Thyroid gland (tissue), 4 donors: ENCODE data around the gene SRP68. TPM values are rescaled to one million over a fixed set of nuclear protein-coding genes. Genes with fewer than 3 reads are reported as not detected.
A peak's percentile ranks its signal among the peaks of the same experiment; 100 is the strongest.

ENCODE experiments used
- DNase-seq, 2 donors: peaks; one replicate each; pipeline ENCODE4 v3.0.0-alpha.2; 2019
- H3K27ac ChIP-seq, 3 donors: fragments of 200-600 bp; sonication (generic); 1 replicate in 2 of 3; 2 replicates in 1 of 3; pipeline ENCODE4 v1.5.1; 2016 to 2019; ENCODE audit warnings: mild to moderate bottlenecking in 1 of 3, moderate library complexity in 1 of 3
- H3K27me3 ChIP-seq: fragments of 200-600 bp; sonication (generic); one replicate; pipeline ENCODE4 v1.5.1; 2019
- H3K36me3 ChIP-seq, 2 donors: fragments of 200-600 bp; sonication (generic); one replicate each; pipeline ENCODE4 v1.5.1; 2016 to 2019
- H3K4me1 ChIP-seq, 2 donors: fragments of 200-600 bp; sonication (generic); one replicate each; pipeline ENCODE4 v1.5.1; 2017 to 2019
- H3K4me3 ChIP-seq, 3 donors: fragments of 200-600 bp; sonication (generic); replicated peaks in 1 of 3; 1 replicate in 2 of 3; 2 replicates in 1 of 3; pipeline ENCODE4 v1.5.1; 2016; ENCODE audit warnings: mild to moderate bottlenecking in 1 of 3
- H3K9me3 ChIP-seq: fragments of 200-600 bp; sonication (generic); one replicate; pipeline ENCODE4 v1.5.1; 2017
- POLR2A ChIP-seq, 2 donors: fragments of 450-650 bp; IDR thresholded peaks; one replicate each; pipeline ENCODE4 v1.6.1; 2017; ENCODE audit warnings: antibody characterized with exemption in 2 of 2, mild to moderate bottlenecking in 2 of 2, moderate library complexity in 1 of 2
- WGBS, 2 donors: methylation state at CpG; one replicate each; pipeline ENCODE4 v1.1.5; 2017; 5-methylcytosine and 5-hydroxymethylcytosine counted together
- intact Hi-C: fragments of 100-400 bp; cut with DNase I; formaldehyde crosslinking; loops from one replicate; pipeline ENCODE4 v1.15.1; 2023
- total RNA-seq, 4 donors: library from RNA; depleted of rRNA; stranded (reverse); fragments of >200 nt; gene quantifications; one replicate each; pipeline ENCODE4 v1.2.3, GENCODE V29; 2016
- TF ChIP-seq, protein P1 (sequence below), 6 experiments: fragments of 200-600 bp in 3 of 6; fragments of 450-650 bp in 3 of 6; sonication (generic) in 3 of 6; IDR thresholded peaks; one replicate each; pipeline ENCODE4 v1.5.1; 2016 to 2019; ENCODE audit warnings: antibody characterized with exemption in 6 of 6, mild to moderate bottlenecking in 2 of 6, inconsistent platforms in 1 of 6, moderate library complexity in 1 of 6

Gene SRP68
- total RNA-seq, 4 donors from 2014 or later, result 48.2 to 67.0 (median 54.5) TPM

DNA sequence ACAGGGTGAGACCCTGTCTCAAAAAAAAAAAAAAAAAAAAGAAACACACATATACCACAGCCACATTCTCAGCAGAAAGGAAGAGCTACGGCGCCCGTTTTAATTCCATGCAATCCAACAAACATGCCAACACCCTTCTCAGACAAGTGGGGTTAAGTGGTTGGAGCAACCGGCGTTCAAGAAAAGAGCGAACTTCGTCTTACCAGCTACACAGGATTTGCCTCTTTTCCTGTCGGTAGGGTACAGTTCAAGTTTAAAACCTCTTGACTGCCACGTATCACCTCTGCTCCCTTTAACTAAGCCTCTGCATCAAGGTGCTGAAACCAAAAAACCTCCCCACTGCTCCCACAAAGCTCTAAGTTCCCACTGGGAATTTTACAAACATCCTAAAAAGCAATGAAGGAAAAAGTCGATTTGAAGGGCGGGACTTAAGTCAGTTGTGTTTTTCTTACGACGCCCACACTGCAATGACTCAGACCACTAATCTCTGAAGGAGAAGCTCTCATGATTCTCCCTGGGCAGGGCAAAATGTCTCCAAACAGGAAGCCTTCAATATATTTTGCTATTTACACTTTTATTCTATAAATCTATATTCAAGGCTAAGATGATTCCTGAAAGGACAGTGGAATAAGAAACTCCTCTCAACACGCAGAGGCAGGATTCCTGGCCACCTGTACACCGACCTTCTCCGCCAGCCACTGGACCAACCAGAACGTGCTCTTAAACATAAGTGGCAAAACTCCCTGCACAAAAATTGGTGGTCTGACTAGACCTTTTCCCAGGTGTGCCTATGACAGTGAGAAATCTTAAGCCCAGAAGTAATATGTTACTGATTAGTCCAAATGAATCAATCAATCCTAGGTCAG is 18.8 kb downstream of the SRP68 start:
- WGBS, 2 donors, result 34 to 45% methylated on average over 17 of the region's 17 CpGs
- H3K4me3 ChIP-seq, result peak overlapping the region in 1 of 3 donors; percentile 10
- TF ChIP-seq, protein P1, sequence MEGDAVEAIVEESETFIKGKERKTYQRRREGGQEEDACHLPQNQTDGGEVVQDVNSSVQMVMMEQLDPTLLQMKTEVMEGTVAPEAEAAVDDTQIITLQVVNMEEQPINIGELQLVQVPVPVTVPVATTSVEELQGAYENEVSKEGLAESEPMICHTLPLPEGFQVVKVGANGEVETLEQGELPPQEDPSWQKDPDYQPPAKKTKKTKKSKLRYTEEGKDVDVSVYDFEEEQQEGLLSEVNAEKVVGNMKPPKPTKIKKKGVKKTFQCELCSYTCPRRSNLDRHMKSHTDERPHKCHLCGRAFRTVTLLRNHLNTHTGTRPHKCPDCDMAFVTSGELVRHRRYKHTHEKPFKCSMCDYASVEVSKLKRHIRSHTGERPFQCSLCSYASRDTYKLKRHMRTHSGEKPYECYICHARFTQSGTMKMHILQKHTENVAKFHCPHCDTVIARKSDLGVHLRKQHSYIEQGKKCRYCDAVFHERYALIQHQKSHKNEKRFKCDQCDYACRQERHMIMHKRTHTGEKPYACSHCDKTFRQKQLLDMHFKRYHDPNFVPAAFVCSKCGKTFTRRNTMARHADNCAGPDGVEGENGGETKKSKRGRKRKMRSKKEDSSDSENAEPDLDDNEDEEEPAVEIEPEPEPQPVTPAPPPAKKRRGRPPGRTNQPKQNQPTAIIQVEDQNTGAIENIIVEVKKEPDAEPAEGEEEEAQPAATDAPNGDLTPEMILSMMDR (IDR thresholded peaks at IDR 0.05), result no peak
- peak; percentile 68 to 77 for DNase-seq
- no peaks in the 10 kb centered on the region for H3K27me3 ChIP-seq
- peaks cover 42 to 54% of the 10 kb centered on the region in 2 donors for H3K36me3 ChIP-seq
- peak overlapping the region; percentile 78 to 96 (median 92) for H3K27ac ChIP-seq
- peaks cover 44 to 49% of the 10 kb centered on the region in 2 donors for H3K4me1 ChIP-seq
- H3K9me3 ChIP-seq, result no peaks in the 10 kb centered on the region
- intact Hi-C loops, result no loop called here

DNA sequence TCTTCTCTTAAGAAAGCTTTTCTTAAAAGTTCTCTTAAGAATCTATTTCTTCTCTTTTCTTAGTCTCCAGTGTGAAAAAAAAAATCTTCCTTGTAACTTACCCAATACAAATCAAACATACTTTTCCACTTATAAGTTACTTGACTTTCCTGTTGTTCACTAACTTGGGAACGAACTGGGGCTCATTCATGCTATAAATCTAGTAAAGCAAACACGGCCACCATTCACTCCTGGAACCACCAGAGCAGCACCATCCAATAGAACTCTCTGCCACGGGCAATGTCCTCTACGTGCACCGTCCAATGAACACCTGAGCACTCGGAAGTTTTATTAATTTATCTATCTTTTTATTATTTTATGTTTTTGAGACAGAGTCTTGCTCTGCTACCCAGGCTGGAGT is 20.8 kb downstream of the SRP68 start:
- Histone ChIP-seq H3K4me3 (no peak overlapping the region), H3K4me1 (peaks cover 44 to 49% of the 10 kb centered on the region in 2 donors), H3K9me3 (no peaks in the 10 kb centered on the region), H3K36me3 (peaks cover 41 to 54% of the 10 kb centered on the region in 2 donors), H3K27me3 (no peaks in the 10 kb centered on the region), H3K27ac (peak overlapping the region; percentile 92 to 96 (median 93))
- intact Hi-C loops, result no loop called here
- DNase-seq, result peak; percentile 52 to 62
- 36 to 49% methylated on average over 6 of the region's 6 CpGs for WGBS, 2 donors
- TF ChIP-seq POLR2A (IDR thresholded peaks at IDR 0.05), result no peak
- TF ChIP-seq, protein P1 (IDR thresholded peaks at IDR 0.05), result no peak

DNA sequence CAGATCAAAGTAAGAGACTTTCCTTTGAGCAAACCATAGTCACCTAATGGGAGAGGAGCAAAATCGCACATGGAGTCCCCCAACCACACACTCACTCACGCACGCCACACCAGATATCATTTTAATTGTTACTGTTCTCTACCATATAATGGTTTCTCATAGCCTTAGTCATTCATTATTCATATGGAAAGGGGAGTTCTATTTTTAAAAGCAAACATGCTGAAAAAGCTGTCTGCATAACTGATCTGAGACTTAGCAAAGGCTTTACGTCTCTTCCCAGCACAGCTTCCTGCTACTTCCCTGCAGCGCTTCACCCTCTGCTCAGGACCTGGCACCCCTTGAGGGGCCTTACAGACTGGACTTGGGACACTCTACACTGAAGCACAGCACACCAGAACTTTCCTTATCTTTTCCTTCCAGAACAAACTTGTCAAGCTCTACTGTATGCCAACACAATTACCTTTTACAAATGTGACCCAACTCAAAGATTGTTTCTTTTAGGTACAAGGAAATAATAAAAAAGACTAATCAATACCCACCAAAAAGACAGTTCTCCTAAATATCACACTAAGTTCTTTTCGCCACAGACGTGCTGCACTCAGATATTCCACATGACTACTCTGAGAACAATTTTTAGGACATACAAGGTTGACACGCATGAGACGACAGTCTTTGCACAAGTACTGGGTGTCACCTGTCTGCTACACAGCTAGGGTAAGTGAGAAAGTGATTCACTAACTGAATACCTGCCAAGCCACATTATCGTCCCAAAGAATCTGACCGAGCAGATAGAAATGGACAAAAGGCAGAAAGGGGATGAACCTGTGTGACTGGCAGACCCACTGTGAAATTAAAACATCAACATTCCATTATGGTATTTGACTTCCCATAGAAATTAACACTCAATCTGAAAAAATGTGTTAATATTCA is 21.5 kb downstream of the SRP68 start:
- Histone ChIP-seq H3K4me1 (peaks cover 44 to 49% of the 10 kb centered on the region in 2 donors), H3K36me3 (peaks cover 40 to 54% of the 10 kb centered on the region in 2 donors), H3K4me3 (no peak overlapping the region), H3K27me3 (no peaks in the 10 kb centered on the region), H3K27ac (peak overlapping the region; percentile 92 to 96 (median 93)), H3K9me3 (no peaks in the 10 kb centered on the region)
- peak in 1 of 2 donors; percentile 42 for TF ChIP-seq POLR2A (IDR thresholded peaks at IDR 0.05)
- TF ChIP-seq, protein P1 (IDR thresholded peaks at IDR 0.05), result no peak
- intact Hi-C loops, result no loop called here
- peak; percentile 70 to 73 for DNase-seq
- 55 to 66% methylated on average over 11 of the region's 11 CpGs for WGBS, 2 donors

DNA sequence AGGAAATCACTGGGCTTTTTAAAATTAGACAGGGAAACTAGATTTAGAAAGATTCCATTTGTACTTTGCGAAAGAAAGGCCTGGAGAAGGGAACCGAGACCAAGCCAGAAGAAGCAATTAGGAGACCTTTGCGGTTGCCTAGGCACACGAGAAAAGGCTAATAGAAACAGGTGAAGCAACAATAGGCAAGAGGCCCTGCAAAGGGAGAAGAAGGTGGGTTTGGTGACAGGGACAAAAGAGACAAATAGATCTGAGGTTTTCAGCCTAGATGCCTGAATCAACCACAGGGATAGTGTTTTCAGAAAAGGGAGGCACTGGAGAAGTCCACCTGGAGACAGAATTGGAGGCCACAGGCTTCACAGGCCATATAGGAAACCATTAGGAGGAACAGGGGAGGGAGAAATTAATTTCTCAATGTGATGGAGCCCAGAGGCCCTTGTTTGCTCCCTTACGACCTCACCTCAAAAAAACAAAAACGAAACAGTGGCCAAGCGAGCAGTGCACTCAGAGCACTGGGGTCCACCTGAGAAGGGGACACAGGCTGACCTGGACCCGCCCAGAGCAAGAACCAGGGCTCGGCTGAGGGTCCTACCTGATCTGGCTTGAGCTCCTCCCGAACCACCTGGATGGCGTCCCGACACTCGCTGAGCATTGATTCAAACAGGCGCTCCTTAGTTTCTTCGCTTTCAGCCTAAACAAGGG is 22.3 kb downstream of the SRP68 start:
- Histone ChIP-seq H3K9me3 (no peaks in the 10 kb centered on the region), H3K4me3 (no peak overlapping the region), H3K4me1 (peaks cover 44 to 48% of the 10 kb centered on the region in 2 donors), H3K36me3 (peaks cover 46 to 57% of the 10 kb centered on the region in 2 donors), H3K27me3 (no peaks in the 10 kb centered on the region), H3K27ac (peak overlapping the region in 2 of 3 donors; percentile 92 to 96)
- DNase-seq, result no peak
- WGBS, 2 donors, result 94 to 95% methylated on average over 15 of the region's 15 CpGs
- intact Hi-C loops, result no loop called here
- TF ChIP-seq POLR2A (IDR thresholded peaks at IDR 0.05), result no peak
- TF ChIP-seq, protein P1 (IDR thresholded peaks at IDR 0.05), result no peak
